ENCODE data around the gene OASL.

DNA sequence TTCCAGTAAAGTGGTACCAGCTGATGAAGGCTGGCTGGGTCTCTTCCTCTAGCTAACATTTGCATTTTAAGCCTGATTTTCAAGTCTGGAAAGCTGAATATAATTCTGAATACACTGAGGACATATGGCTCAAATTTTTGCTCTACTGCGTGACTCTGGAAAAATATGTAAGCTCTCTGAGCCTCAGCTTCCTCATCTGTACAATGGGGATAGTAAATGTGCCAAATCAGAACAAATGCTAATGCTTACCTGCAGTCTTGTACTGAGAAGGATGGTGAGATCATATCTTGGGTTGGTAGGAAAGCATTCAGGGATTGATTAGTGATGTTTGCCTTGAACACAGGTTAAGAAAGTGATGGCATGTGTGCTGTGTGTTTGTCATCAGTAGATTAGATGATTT lies 46.1 kb downstream of the OASL start:
- TF ChIP-seq, protein P1, sequence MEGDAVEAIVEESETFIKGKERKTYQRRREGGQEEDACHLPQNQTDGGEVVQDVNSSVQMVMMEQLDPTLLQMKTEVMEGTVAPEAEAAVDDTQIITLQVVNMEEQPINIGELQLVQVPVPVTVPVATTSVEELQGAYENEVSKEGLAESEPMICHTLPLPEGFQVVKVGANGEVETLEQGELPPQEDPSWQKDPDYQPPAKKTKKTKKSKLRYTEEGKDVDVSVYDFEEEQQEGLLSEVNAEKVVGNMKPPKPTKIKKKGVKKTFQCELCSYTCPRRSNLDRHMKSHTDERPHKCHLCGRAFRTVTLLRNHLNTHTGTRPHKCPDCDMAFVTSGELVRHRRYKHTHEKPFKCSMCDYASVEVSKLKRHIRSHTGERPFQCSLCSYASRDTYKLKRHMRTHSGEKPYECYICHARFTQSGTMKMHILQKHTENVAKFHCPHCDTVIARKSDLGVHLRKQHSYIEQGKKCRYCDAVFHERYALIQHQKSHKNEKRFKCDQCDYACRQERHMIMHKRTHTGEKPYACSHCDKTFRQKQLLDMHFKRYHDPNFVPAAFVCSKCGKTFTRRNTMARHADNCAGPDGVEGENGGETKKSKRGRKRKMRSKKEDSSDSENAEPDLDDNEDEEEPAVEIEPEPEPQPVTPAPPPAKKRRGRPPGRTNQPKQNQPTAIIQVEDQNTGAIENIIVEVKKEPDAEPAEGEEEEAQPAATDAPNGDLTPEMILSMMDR (IDR thresholded peaks at IDR 0.05), result no peak
- no peak for TF ChIP-seq POLR2A (IDR thresholded peaks at IDR 0.05)
- TF ChIP-seq EP300 (IDR thresholded peaks at IDR 0.05), result no peak

Data from tibial nerve (tissue), 4 donors.